WTC11 (cell line): Measurements from ENCODE around the gene MAP3K5. TPM values are rescaled to one million over a fixed set of nuclear protein-coding genes. Genes with fewer than 3 reads are reported as not detected.

Source experiments
- ATAC-seq: fragments of 200-7000 bp; cut with Tn5 transposase; 2 replicates; pipeline ENCODE4 v1.10.0; 2021; ENCODE audit warnings: mild to moderate bottlenecking, moderate library complexity
- CTCF ChIA-PET: fragments of 300-600 bp; sonication (Branson Sonifier 250); formaldehyde crosslinking; loops from one replicate; lab custom pipeline; 2021; ENCODE audit warnings: antibody characterized with exemption; lab: Charles Lee
- POLR2A ChIA-PET: fragments of 350-600 bp; sonication (Branson Sonifier 250); formaldehyde crosslinking; loops from one replicate; lab custom pipeline; 2021; ENCODE audit warnings: antibody characterized with exemption; lab: Charles Lee
- DNase-seq: peaks from one replicate; pipeline ENCODE4 v3.0.0; 2021; ENCODE audit warnings: low spot score
- H3K27ac Mint-ChIP-seq: 2 replicates; pipeline ENCODE4 v1.8.0; 2021; ENCODE audit warnings: mixed read lengths
- H3K27me3 Mint-ChIP-seq: 2 replicates; pipeline ENCODE4 v1.8.0; 2021; ENCODE audit warnings: low read depth, mild to moderate bottlenecking, moderate library complexity, mixed read lengths
- H3K36me3 Mint-ChIP-seq: 2 replicates; pipeline ENCODE4 v1.8.0; 2021; ENCODE audit warnings: mixed read lengths
- H3K4me1 Mint-ChIP-seq: 2 replicates; pipeline ENCODE4 v1.8.0; 2022; ENCODE audit warnings: mixed read lengths
- H3K4me3 Mint-ChIP-seq: 2 replicates; pipeline ENCODE4 v1.8.0; 2021; ENCODE audit warnings: mild to moderate bottlenecking, moderate library complexity, mixed read lengths
- H3K9me3 Mint-ChIP-seq: 2 replicates; pipeline ENCODE4 v1.8.0; 2021; ENCODE audit warnings: mixed read lengths
- CREB1 ChIP-seq: sonication (generic); formaldehyde crosslinking; IDR thresholded peaks from 2 replicates; pipeline ENCODE4 v1.8.0; 2023; ENCODE audit warnings: mild to moderate bottlenecking, missing genetic modification reagents
- MLX ChIP-seq: sonication (generic); formaldehyde crosslinking; IDR thresholded peaks from 2 replicates; pipeline ENCODE4 v1.8.1; 2023; ENCODE audit warnings: mild to moderate bottlenecking, missing genetic modification reagents, moderate library complexity
- ZNF512 ChIP-seq: sonication (generic); formaldehyde crosslinking; IDR thresholded peaks from 2 replicates; pipeline ENCODE4 v1.8.1; 2022; ENCODE audit warnings: missing genetic modification reagents, borderline replicate concordance
- ZSCAN18 ChIP-seq: fragments of 250-450 bp; sonication (Bioruptor Pico); IDR thresholded peaks from 2 replicates; pipeline ENCODE4 v2.1.2; 2022; ENCODE audit warnings: mild to moderate bottlenecking, moderate library complexity
- total RNA-seq: library from RNA; stranded (reverse); gene quantifications from 3 replicates; pipeline ENCODE4 v1.2.3, GENCODE V29; 2021
- TF ChIP-seq, protein P1 (sequence below): sonication (generic); formaldehyde crosslinking; IDR thresholded peaks from 2 replicates; pipeline ENCODE4 v1.8.1; 2023; ENCODE audit warnings: mild to moderate bottlenecking, missing genetic modification reagents, borderline replicate concordance
- TF ChIP-seq, protein P2 (sequence below): sonication (generic); formaldehyde crosslinking; IDR thresholded peaks from 2 replicates; pipeline ENCODE4 v1.8.1; 2022; ENCODE audit warnings: low read depth, mild to moderate bottlenecking, moderate library complexity, missing genetic modification reagents, borderline replicate concordance
- TF ChIP-seq, protein P3 (sequence below): sonication (generic); formaldehyde crosslinking; conservative IDR thresholded peaks from 2 replicates; pipeline ENCODE4 v1.8.1; 2022; ENCODE audit warnings: mild to moderate bottlenecking, missing genetic modification reagents

Gene MAP3K5
- total RNA-seq, 1 experiment from 2014 or later: 1.6 TPM

GRCh38 chr6:136508725-136509392 lies 283.4 kb downstream of the MAP3K5 start:
- H3K36me3 Mint-ChIP-seq: peaks cover 13% of the 10 kb centered on the region
- ATAC-seq (no peak), DNase-seq (no peak)
- TF ChIP-seq, protein P1, sequence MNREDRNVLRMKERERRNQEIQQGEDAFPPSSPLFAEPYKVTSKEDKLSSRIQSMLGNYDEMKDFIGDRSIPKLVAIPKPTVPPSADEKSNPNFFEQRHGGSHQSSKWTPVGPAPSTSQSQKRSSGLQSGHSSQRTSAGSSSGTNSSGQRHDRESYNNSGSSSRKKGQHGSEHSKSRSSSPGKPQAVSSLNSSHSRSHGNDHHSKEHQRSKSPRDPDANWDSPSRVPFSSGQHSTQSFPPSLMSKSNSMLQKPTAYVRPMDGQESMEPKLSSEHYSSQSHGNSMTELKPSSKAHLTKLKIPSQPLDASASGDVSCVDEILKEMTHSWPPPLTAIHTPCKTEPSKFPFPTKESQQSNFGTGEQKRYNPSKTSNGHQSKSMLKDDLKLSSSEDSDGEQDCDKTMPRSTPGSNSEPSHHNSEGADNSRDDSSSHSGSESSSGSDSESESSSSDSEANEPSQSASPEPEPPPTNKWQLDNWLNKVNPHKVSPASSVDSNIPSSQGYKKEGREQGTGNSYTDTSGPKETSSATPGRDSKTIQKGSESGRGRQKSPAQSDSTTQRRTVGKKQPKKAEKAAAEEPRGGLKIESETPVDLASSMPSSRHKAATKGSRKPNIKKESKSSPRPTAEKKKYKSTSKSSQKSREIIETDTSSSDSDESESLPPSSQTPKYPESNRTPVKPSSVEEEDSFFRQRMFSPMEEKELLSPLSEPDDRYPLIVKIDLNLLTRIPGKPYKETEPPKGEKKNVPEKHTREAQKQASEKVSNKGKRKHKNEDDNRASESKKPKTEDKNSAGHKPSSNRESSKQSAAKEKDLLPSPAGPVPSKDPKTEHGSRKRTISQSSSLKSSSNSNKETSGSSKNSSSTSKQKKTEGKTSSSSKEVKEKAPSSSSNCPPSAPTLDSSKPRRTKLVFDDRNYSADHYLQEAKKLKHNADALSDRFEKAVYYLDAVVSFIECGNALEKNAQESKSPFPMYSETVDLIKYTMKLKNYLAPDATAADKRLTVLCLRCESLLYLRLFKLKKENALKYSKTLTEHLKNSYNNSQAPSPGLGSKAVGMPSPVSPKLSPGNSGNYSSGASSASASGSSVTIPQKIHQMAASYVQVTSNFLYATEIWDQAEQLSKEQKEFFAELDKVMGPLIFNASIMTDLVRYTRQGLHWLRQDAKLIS (CRISPR knock-in tag): no peak
- TF ChIP-seq ZNF512 (CRISPR knock-in tag) (no peak), CREB1 (no peak), ZSCAN18 (CRISPR knock-in tag) (no peak), MLX (CRISPR knock-in tag) (no peak)
- TF ChIP-seq, protein P2, sequence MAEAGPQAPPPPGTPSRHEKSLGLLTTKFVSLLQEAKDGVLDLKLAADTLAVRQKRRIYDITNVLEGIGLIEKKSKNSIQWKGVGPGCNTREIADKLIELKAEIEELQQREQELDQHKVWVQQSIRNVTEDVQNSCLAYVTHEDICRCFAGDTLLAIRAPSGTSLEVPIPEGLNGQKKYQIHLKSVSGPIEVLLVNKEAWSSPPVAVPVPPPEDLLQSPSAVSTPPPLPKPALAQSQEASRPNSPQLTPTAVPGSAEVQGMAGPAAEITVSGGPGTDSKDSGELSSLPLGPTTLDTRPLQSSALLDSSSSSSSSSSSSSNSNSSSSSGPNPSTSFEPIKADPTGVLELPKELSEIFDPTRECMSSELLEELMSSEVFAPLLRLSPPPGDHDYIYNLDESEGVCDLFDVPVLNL (CRISPR knock-in tag): no peak
- TF ChIP-seq, protein P3, sequence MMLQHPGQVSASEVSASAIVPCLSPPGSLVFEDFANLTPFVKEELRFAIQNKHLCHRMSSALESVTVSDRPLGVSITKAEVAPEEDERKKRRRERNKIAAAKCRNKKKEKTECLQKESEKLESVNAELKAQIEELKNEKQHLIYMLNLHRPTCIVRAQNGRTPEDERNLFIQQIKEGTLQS (CRISPR knock-in tag): no peak
- H3K27me3 Mint-ChIP-seq: no peaks in the 10 kb centered on the region
- CTCF ChIA-PET: no interaction called here
- peaks cover under 1% of the 10 kb centered on the region for H3K9me3 Mint-ChIP-seq
- POLR2A ChIA-PET: no interaction called here
- H3K4me3 Mint-ChIP-seq: no peak overlapping the region
- H3K4me1 Mint-ChIP-seq: peaks cover 44% of the 10 kb centered on the region
- H3K27ac Mint-ChIP-seq: no peak overlapping the region

Other genes with a start within 250 kb of the MAP3K5 start
- gene MAP7, start 242.1 kb downstream of the MAP3K5 start, total RNA-seq: 56.6 to 60.5 TPM (median 59.1 TPM) in 3 replicates
- gene PEX7, start 30.1 kb upstream of the MAP3K5 start, total RNA-seq: 9.8 to 12.1 TPM (median 11.8 TPM) in 3 replicates
- 0.37 to 0.78 TPM (median 0.39 TPM) in 3 replicates for gene SLC35D3, start 129.8 kb upstream of the MAP3K5 start, total RNA-seq